ENCODE results near the gene CDCA7.
"Not testable (repeated sequence)": the region's sequence is repeated elsewhere in the genome, so short reads cannot be mapped to it uniquely, and the experiment has no call there.

Gene CDCA7

GRCh38 chr2:173359231-173359630, 4.6 kb downstream of the CDCA7 start:
- no peak for DNase-seq (ENCODE audit: low read depth)

- no peak for DNase-seq (ENCODE audit: low read depth)
Observed at GRCh38 chr2:173370198-173370597, 15.5 kb downstream of the CDCA7 start.

DNA sequence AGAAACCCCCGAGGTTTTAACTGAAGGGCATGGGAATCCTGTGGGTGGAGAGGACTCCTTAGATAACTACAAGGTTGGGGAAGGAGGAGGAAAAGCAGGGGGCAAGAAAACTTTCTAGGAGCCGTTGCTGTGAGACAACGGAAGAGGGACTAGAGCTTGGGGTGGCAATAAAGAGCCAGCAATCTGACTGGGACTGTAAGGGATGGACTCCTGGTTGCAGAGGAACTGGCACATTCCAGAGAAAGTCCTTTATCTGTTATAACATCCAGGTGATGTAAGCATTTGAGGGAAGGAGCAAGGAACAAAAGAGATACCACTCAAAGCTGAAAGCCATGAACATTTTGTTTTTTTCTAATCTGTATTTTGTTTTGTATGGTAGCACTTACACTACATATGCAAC, 16.4 kb downstream of the CDCA7 start:
- DNase-seq (ENCODE audit: low read depth) = no peak

GRCh38 chr2:173373290-173373689, 18.6 kb downstream of the CDCA7 start:
- DNase-seq (ENCODE audit: low read depth) = no peak

DNA sequence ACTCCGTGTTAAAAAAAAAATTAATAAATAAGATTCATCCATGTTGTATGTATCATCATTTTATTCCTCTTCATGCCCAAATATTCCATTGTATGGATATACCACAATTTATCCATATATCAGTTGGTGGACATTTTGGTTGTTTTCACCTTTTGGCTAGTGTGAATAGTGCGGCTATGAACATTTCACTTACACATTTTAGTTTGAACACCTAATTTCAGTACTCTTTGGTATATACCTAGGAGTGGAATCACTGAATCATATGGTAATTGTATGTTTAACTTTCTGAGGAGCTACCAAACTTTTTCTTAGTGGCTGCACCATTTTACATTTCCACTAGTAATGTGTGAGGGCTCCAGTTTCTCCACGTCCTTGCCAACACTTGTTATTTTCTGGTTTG, 20.0 kb downstream of the CDCA7 start:
- no peak for DNase-seq (ENCODE audit: low read depth)

- not testable (repeated sequence) for DNase-seq (ENCODE audit: low read depth)
Observed at GRCh38 chr2:173385534-173385933, 30.9 kb downstream of the CDCA7 start.

DNA sequence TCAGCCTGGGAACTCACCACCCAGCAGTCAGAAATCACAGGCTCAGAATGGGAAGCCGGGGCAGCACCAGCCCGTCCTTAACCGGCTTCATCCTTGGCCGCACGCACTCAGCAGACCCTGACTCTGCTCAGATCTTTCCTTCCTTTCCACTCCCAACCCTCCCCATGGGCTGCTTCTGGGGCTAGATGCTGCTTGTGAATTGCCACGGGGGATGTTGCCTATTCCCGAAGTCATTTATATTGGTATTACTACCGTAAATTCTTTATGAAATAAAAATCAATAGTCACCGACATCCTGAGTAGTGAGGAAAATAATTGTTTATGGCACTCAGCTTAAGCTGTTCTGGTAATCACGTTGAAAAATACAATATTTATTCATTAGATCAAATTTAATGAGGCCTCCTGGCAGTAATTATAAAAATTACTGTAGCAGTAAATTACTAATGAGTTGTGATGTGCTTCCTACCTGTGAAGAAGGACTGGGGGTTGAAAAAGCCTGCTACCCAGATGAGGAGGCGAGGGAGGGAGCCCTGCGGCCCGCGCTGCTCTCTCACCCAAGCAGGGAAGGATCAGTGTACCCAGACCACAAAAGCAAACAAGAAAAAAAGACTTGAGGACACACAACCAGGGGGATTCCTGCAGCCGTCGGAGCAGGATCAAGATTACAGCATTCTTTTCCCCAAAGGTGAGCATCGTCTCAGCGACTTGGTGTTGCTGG, 31.5 kb downstream of the CDCA7 start:
- no peak for DNase-seq (ENCODE audit: low read depth)

DNA sequence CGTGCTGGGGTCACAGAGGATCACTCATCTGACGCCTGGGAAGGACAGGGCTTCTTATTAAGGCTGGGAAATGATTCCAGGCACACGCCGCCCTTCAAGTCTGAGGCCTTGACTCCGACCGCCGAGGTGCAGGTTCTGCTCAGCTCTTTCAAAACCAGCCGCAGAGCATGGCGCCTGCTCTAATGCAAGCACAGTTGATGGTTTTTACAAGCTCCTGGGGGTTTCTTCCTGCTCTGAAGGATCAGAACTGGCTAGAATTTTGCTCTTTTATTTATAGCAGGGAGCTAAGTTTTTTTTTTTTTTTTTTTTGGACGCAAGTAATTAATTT, 32.0 kb downstream of the CDCA7 start:
- no peak for DNase-seq (ENCODE audit: low read depth)

DNA sequence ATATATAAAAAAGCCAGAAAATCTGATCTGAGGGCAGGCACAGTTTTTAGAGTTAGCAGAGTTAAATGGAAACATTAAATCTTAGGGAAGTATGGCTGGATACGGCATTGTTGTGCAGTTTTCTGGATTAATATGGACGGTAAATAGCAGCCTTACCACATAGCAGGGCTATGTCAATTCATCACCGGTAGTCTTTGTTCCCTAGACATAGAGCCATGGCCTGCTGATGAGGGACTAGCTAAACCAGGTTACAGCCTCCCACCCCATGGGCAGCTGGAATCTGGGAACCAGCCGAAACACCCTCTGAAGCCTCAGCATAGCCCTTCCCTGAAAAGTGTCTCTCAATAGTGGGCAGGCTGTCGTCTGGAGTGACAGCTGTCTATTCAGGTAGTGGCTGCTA, 32.4 kb downstream of the CDCA7 start:
- DNase-seq (ENCODE audit: low read depth) = no peak

- no peak for DNase-seq (ENCODE audit: low read depth)
Observed at GRCh38 chr2:173387660-173388059, 33.0 kb downstream of the CDCA7 start.

DNA sequence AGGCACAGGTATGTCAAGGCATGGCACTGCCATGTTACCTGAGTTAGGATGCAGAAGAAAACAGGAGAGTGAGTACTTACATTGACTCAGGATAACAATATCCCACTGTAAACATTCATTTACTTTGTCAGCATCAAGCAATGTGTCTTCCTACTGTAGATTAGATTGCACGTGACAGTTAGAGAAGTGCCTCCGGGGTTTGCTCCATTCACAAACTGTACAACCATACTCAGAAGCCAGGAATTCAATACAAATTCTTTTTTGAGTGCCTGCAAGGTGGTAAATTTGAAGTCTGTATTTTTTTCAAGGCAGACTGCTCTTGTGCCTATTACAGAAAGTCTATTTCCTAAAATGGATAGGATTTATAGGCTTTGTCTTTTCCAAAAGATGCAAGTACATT, 34.1 kb downstream of the CDCA7 start:
- DNase-seq (ENCODE audit: low read depth) = no peak

DNA sequence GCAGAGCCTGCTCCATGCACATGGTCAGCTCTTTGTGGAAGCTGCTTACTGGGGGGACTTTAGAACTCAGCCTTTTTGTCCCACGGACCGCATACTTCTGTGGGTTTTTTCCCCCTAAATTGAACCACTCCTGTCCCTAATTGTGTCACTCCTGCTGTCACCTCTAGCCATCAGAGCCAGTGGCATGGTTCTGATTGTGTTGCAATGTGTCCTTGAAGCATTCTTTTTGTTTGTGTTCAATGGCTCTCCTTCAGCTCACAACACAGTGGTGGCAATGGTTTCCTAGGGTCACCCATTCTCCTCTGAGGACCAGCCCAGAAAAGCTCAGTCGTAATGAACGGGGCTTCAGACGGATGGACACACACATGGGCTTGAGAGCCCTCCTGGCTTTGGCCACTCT, 35.4 kb downstream of the CDCA7 start:
- no peak for DNase-seq (ENCODE audit: low read depth)

DNA sequence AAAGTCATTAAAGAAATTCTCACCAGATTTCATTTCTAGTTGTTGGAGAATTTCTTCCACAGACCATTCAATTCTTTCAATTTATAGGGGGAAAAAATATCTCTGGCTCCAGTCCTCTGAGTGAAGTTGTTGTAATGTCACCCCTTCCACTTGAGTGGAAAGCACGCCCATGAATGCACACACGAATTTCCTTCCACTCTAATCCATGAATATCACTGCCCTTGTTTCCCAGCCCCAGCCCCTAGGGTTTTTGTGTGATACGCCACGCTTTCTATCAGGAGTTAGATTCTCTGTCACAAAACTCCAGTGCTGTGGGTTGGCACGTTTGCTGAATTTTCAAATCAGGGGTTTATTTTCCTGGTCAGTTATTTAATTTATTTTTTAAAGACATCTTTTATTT, 38.1 kb downstream of the CDCA7 start:
- no peak for DNase-seq (ENCODE audit: low read depth)

GRCh38 chr2:173393186-173393585, 38.5 kb downstream of the CDCA7 start:
- DNase-seq (ENCODE audit: low read depth) = no peak

- DNase-seq (ENCODE audit: low read depth) = no peak
Observed at GRCh38 chr2:173393636-173394035, 39.0 kb downstream of the CDCA7 start.

DNA sequence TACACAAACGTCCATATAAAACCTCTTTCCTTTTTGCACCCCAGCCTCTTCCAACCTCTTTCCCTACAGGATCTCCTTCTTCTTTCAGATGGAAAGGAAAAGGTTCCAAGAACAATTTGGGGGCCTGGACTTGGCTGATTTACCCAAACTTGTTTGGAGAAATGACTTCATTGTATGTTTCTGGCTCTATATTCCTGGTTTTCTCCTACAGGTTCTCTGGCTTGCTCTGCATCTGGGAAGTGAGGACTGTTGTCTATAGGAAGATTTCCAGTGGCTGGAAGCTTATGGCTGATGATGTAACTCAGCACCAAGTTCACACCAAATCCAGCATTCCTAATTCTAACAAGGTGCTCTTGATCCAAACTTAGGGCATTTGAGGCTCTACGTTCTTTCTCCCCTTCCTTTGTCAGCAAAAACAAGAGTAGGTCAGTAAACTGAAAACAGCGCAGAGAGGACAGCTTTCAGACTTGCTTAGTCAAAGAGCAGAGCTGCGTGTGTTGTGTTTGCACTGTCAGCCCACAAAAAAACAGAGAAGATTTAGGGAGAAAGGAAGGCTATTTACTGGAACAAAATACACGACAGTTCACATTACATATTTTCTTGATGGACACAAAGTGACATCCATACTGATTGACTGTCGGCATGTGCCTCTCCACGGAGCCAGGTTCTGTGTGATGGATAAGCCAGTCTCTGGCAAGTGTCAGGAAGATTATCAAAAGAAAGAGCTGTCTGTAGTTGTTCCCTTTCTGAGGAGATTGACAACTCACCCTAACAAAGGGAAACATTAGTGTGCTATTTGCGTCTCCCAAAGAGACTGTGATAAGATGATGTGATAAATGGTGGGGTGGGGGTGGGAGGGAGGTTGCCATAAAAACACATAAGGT, 39.7 kb downstream of the CDCA7 start:
- no peak for DNase-seq (ENCODE audit: low read depth)

GRCh38 chr2:173395567-173396351, 41.1 kb downstream of the CDCA7 start:
- DNase-seq (ENCODE audit: low read depth) = no peak

DNA sequence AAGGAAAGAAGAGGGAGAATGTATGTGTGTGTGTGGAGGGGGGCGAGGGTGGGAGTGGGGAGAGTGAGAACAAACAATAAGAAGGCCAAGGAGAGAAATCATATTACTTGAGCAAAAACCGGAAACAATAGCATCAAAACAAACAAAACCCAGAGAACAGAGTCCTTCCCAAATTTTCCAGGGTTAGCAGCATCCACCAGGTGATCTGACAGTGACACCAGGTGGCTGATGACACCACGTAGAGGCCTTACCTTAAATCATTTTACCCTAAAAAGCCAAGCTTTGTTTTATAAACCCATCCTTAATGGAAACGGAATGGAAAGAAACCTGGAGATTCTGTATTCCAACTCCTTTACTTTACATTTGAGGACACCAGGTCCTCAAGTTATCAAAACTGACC, 42.9 kb downstream of the CDCA7 start:
- DNase-seq (ENCODE audit: low read depth) = no peak

- DNase-seq (ENCODE audit: low read depth) = no peak
Observed at GRCh38 chr2:173399229-173399628, 44.6 kb downstream of the CDCA7 start.

- no peak for DNase-seq (ENCODE audit: low read depth)
Observed at GRCh38 chr2:173400760-173401159, 46.1 kb downstream of the CDCA7 start.

- no peak for DNase-seq (ENCODE audit: low read depth)
Observed at GRCh38 chr2:173401716-173402326, 47.1 kb downstream of the CDCA7 start.

GRCh38 chr2:173402405-173402974, 47.8 kb downstream of the CDCA7 start:
- peak; percentile 42 for DNase-seq (ENCODE audit: low read depth)

Data from HS-27A (cell line).